HCEC 1CT (cell line): ENCODE measurements around the gene COLEC12.

ENCODE experiments used
- DNase-seq: peaks from one replicate; pipeline ENCODE4 v3.0.0-alpha.2; 2017

COLEC12 gene

GRCh38 chr18:354003-354402, 146.5 kb downstream of the COLEC12 start:
- DNase-seq, result peak; percentile 38

GRCh38 chr18:352438-352837, 148.1 kb downstream of the COLEC12 start:
- no peak for DNase-seq

GRCh38 chr18:350953-351572, 149.4 kb downstream of the COLEC12 start:
- DNase-seq, result no peak

- DNase-seq, result no peak
Measured at GRCh38 chr18:346600-346999, 153.9 kb downstream of the COLEC12 start.

GRCh38 chr18:341102-341501, 159.4 kb downstream of the COLEC12 start:
- no peak for DNase-seq

GRCh38 chr18:340044-340443, 160.5 kb downstream of the COLEC12 start:
- DNase-seq, result no peak

- DNase-seq, result no peak
Measured at GRCh38 chr18:339200-339599, 161.3 kb downstream of the COLEC12 start.

GRCh38 chr18:336713-337112, 163.8 kb downstream of the COLEC12 start:
- DNase-seq, result no peak

- DNase-seq, result no peak
Measured at GRCh38 chr18:335733-336132, 164.8 kb downstream of the COLEC12 start.

- DNase-seq, result no peak
Measured at GRCh38 chr18:334575-335132, 165.8 kb downstream of the COLEC12 start.

GRCh38 chr18:332721-333510, 167.6 kb downstream of the COLEC12 start:
- no peak for DNase-seq

- no peak for DNase-seq
Measured at GRCh38 chr18:332007-332406, 168.5 kb downstream of the COLEC12 start.

- DNase-seq, result no peak
Measured at GRCh38 chr18:331221-331821, 169.2 kb downstream of the COLEC12 start.

- DNase-seq, result no peak
Measured at GRCh38 chr18:328928-329327, 171.6 kb downstream of the COLEC12 start.

- DNase-seq, result no peak
Measured at GRCh38 chr18:326846-327245, 173.7 kb downstream of the COLEC12 start.

GRCh38 chr18:323253-323622, 177.3 kb downstream of the COLEC12 start:
- DNase-seq, result peak; percentile 31

GRCh38 chr18:321865-322467, 178.5 kb downstream of the COLEC12 start:
- no peak for DNase-seq

- no peak for DNase-seq
Measured at GRCh38 chr18:320155-320554, 180.3 kb downstream of the COLEC12 start.

GRCh38 chr18:319720-320119, 180.8 kb downstream of the COLEC12 start:
- DNase-seq, result no peak

GRCh38 chr18:318791-319291, 181.7 kb downstream of the COLEC12 start:
- no peak for DNase-seq

GRCh38 chr18:317618-318017, 182.9 kb downstream of the COLEC12 start:
- DNase-seq, result no peak

GRCh38 chr18:316393-316792, 184.1 kb downstream of the COLEC12 start:
- DNase-seq, result peak; percentile 17

GRCh38 chr18:313931-314330, 186.6 kb downstream of the COLEC12 start:
- no peak for DNase-seq
